HG03139 (cell line): ENCODE results near the gene CLSTN2.

Experiments used
- ATAC-seq: cut with Tn5 transposase; IDR thresholded peaks from one replicate; pipeline ENCODE4 v1.9.1; 2021; ENCODE audit not compliant: unreplicated experiment

Gene CLSTN2

GRCh38 chr3:140089403-140090072, 154.6 kb downstream of the CLSTN2 start:
- no peak for ATAC-seq

- ATAC-seq: no peak
These were observed 156.2 kb downstream of the CLSTN2 start for GRCh38 chr3:140091143-140091542.

DNA sequence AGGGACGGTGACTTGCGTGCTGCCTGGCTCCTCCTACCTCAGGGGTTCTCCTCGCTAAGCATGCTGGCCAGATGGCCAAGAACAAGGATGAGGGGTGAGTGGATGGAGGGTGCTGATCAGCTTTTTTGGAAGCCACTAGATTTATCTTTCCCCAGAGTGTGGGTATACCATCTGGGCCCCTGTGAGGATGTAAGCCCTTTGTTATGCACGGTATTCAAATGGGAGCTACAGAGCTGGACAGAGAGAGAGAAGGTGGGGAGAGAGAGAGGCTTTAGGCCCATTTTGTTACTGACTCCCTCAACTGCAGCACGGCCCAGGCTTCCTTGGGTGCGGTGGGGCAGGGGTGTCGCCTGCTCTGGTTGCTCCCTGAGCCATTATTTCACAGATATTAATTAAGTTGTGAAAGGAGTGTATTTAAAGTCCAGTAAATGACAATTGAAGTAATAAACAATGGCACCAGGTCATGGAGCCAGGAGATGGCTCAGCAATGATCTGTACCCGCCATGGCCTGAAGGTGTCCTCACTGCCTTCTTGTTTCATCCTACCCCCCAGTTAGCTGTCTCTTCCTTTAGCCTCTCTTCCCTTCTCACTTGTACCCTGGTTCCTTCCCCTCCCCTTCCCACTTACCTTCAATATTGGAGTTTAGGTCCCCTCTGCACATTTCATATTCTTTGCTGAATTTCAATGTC, 158.0 kb downstream of the CLSTN2 start:
- ATAC-seq: no peak

DNA sequence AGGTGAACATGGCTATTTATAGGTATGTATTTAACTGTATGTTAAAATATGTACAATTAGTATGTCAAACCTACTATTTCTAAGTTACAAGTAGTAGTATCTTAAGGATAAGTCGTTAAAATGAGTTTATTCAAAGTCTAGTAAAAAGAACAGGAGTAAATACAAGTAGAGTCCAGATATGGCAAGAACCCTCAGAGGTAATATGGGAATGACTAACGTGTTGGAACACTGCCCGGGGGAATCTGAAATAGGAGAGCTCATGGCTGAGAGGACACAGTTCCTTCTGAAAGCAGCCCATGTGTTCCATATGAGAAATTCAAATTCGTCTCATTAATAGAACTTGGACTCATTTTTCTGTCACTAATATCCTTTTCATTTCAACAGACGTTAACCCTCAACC, 158.8 kb downstream of the CLSTN2 start:
- no peak for ATAC-seq

DNA sequence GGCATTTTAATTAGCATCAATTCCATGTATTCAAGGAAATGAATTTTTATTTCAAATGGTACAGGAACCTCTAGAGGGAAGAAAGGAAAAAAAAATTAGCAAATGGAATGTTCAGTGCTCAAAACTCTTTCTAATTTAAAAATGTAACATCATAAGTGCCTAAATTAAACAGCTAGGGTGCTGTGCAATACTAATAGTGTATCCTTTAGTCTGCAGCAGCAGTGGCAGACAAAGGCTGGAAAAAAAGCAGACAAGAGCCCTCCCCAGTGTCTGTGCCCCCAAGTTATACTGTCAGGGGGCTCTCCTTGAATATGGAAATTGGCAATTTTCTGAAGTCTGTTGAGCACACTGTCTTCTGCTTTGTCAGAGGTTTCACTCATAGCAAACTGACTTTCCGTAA, 159.5 kb downstream of the CLSTN2 start:
- no peak for ATAC-seq

DNA sequence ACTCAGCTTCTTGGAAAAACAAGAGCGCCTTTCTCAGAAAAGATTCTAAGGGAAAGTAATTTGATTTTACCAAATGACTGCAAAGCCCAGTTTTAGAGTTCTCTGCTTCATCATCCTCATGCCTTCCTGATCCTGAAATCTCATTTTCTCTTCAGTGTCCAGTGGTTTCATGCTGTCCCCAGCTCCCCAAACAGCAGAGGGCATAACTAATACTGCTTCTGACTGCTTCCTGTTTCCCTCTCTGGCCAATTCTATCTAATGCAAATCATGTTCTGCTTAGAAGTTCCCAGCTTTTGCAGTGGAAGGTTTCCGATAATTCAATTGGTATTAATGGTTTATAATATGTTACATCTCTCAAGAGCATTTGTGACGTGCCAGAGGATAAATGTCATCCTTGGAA, 161.1 kb downstream of the CLSTN2 start:
- ATAC-seq: no peak

GRCh38 chr3:140097874-140098635, 163.1 kb downstream of the CLSTN2 start:
- ATAC-seq: no peak

DNA sequence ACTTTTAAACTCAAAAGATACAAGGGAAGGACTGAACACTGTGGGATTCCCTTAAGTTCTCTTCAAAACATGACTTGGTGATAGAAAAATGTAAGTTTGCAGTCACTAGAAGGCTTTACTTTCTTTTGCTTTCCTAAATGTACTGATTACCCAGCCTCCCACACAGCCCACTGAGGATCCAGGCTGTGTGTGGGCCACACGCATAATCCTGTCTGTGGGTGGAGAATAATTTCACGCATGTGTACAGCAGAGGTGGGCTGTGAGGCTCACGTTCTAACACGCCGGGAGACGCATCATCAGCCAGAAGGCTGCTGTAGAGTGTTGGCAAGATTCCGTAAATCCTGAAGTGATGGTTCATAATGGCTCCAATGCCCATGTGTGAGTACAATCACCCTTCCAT, 165.5 kb downstream of the CLSTN2 start:
- no peak for ATAC-seq

DNA sequence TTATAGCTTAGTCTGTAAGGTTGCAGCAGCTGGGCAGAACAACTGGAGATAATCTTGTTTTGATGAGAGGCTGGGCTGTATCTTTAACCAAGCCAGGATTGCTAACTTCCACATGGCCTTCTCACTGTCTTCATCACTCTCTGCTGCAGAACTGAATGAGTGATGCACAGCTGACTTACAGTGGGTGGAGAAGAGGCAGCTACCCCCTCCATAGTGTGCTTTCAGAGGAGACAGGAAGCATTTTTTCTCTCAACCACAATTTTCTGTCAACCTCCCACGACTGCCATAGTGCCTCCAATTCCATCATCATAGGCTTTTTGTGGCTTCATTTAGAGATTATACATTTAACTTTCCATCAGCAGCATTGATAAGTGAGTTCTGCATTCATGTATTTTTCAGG, 168.2 kb downstream of the CLSTN2 start:
- no peak for ATAC-seq

- no peak for ATAC-seq
These were observed 169.1 kb downstream of the CLSTN2 start for GRCh38 chr3:140103986-140104645.

- ATAC-seq: no peak
These were observed 179.2 kb downstream of the CLSTN2 start for GRCh38 chr3:140113996-140114788.

DNA sequence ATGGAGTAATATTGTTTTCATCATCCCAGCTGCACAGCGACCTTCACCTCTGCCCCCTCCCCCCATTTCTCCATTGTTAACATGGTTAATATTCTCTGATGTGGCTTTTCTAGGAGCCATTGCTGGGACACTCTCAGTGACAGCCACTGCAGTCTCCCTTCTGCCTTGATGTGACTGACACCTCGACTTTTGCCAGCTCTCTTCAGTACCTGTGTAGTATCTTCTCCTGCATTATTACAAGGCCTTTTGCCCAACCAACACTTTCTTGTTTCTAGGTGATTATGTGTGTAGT, 179.8 kb downstream of the CLSTN2 start:
- no peak for ATAC-seq

DNA sequence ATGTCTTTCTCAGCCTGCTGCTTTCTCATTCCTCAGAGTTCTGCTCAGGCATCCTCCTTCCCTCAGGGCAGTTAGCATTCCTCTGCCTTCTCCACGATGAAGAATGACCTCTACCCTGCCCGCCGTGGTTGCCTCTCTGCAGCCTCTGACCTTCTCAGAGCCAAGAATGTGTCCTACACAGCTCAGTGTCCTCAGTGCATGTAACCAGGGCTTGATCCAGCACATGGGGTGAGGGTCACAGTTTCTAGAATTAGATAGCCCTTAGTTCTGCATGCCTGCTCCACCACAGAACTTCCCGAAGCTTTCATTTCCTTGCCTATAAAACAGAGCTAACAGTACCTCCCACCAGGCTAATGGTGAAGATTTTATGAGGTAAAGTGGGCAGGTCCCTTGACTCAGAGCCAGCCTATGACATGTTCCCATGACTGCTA, 182.1 kb downstream of the CLSTN2 start:
- no peak for ATAC-seq

DNA sequence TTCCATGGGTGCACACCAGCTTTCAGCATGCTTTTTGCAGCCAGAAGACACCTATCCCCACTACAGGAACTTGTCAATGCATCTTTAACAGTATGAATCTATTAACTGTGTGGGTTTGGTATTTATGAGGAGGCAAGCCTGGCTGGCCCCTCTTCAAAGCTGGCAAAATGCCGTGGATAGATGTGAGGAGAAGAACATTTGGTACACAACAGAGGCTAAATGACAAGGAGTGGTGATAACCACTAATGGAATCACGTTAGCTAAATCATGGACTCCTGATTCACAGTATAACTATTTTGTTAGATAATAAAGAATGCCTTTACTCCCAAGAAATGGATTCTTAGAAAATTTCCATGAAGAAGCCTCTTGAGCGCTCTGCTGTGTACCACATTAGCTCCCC, 187.2 kb downstream of the CLSTN2 start:
- no peak for ATAC-seq

GRCh38 chr3:140128217-140128616, 193.2 kb downstream of the CLSTN2 start:
- ATAC-seq: no peak

GRCh38 chr3:140128631-140129030, 193.6 kb downstream of the CLSTN2 start:
- no peak for ATAC-seq

DNA sequence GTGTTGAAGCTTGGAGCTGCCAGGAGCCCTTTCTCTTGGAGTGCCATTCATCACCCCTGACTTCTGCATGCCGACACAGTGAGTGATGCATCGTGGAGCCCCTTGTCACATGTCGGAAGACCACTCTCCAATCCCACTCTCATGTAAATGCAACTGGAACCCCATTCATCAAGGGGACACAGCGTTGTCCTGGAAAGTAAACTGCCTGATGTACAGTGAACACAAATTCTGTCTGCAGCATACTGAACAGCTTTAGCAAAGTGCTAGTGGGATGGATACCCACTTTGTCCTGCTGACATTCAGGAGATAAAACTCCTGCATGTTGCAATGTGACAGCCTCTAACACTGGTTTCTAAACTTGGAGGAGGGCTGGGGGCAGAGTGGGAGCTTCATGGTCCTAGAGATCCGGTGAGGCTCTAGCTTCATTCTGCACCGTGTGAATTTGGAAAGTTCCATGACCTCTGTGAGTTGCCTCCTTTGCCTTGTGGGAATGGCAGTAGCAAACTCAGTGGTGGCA, 194.8 kb downstream of the CLSTN2 start:
- ATAC-seq: no peak

GRCh38 chr3:140131895-140132294, 196.9 kb downstream of the CLSTN2 start:
- no peak for ATAC-seq

GRCh38 chr3:140134231-140134965, 199.4 kb downstream of the CLSTN2 start:
- ATAC-seq: no peak

DNA sequence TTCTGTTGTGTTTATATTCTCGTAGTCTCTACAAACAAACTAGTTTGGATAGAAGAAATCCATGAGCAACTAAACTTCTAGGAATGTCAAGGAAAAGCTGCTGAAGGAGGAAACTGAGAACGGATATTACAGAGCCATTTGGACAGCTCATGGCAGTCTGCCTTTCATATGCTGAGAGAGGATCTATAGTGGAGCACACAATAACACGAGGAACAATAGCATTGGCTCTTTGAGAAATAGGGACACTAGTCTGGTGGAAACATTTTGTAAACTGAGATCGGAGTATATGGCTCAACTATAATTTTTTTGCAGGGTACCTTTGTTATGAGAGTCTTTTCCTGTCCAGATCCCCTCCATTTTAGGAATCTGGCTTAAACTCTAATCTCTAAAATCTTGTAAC, 200.5 kb downstream of the CLSTN2 start:
- ATAC-seq: no peak
